ENCODE data around the gene ISM1.

GRCh38 chr20:13265941-13266340 lies 44.9 kb downstream of the ISM1 start:
- no peak for TF ChIP-seq CTCF (IDR thresholded peaks at IDR 0.05; ENCODE audit: low read length)
- TF ChIP-seq EZH2 (optimal IDR thresholded peaks at IDR 0.05; ENCODE audit: low read depth, low read length) = no peak

All from MM.1S (cell line).